ENCODE data around the gene EEF2. TPM values are rescaled to one million over a fixed set of nuclear protein-coding genes. Genes with fewer than 3 reads are reported as not detected.

EEF2 gene
- total RNA-seq, 2 donors from 2014 or later = 1,913 to 2,886 TPM

GRCh38 chr19:4015705-4016402, 30.6 kb upstream of the EEF2 start:
- no peaks in the 10 kb centered on the region for H3K27me3 ChIP-seq (ENCODE audit: control insufficient read depth, insufficient read depth, low read length, poor library complexity, severe bottlenecking)
- Mint-ChIP-seq H3K9me3 (no peaks in the 10 kb centered on the region), H3K36me3 (ENCODE audit: low read depth) (peaks cover 40% of the 10 kb centered on the region), H3K27me3 (ENCODE audit: insufficient read depth) (no peaks in the 10 kb centered on the region), H3K4me1 (peaks cover 3% of the 10 kb centered on the region), H3K4me3 (no peak overlapping the region), H3K27ac (no peak overlapping the region)
- no peak for TF ChIP-seq CTCF (conservative IDR thresholded peaks at IDR 0.05)
- peak overlapping the region; percentile 63 for H3K27ac ChIP-seq (ENCODE audit: low read depth, low read length)
- H3K9me3 ChIP-seq (ENCODE audit: control insufficient read depth, low read length) = no peaks in the 10 kb centered on the region
- no peak overlapping the region for H3K9ac ChIP-seq (ENCODE audit: extremely low read depth, low read length, poor library complexity, severe bottlenecking)
- DNase-seq = no peak
- no peak overlapping the region for H3K4me3 ChIP-seq (ENCODE audit: low read length)
- H3K4me1 ChIP-seq (ENCODE audit: control insufficient read depth, insufficient read depth, low read length) = no peaks in the 10 kb centered on the region
- peaks cover 27% of the 10 kb centered on the region for H3K36me3 ChIP-seq (ENCODE audit: control insufficient read depth, insufficient read depth, low read length)
- WGBS, 2 experiments (ENCODE audit: insufficient coverage in 1 of 2, insufficient read length in 1 of 2) = 96 to 98% methylated on average over 17 to 37 of the region's 37 CpGs

DNA sequence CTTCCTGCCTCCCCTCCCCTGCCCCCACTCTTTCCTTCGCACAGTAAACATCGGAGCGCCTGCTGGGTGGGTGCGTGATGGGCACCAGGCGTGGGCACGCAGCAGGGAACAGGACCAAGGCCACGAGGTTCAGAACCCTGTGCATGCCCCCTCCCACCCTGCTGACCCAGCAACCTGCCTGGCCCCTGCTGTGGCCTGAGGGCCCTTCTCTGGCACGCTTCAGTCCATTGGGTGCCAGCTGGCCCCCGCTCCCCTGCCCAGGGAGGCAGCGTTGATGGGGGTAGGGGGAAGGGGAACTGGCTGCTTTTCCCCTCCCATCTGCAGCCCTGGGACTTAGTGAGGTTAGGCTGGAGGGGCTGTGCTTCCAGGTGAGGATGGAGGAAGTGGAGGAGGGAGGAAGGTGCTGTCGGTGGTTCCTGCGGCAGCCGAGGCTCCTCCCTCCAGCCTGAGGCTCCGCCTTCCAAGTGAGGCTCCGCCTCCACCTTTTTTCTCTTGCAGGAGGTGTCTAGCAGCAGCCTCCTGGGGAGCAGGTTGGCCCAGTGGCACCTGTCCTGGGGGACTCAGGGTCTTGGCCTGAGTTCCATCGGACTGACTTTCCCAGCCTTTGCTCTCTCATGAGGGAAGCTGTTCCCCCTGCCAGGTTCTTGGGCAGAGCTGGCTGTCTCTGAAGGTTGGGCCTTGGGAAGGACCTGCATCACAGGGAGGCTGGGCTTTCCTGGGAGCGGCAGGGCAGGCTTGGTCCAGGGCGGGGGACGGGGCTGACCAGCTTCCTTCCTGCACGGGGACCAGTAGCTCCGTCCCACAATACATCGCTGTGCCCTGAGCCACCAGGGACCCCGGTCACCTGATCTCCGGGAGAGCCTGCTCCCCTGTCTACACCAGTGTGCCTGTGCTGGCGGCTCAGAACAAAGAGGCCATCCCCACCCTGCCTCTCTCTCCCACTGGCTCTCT, 29.6 kb upstream of the EEF2 start:
- no peaks in the 10 kb centered on the region for H3K27me3 ChIP-seq (ENCODE audit: control insufficient read depth, insufficient read depth, low read length, poor library complexity, severe bottlenecking)
- Mint-ChIP-seq H3K9me3 (no peaks in the 10 kb centered on the region), H3K36me3 (ENCODE audit: low read depth) (peaks cover 32% of the 10 kb centered on the region), H3K4me1 (peaks cover 3% of the 10 kb centered on the region), H3K27me3 (ENCODE audit: insufficient read depth) (no peaks in the 10 kb centered on the region), H3K4me3 (no peak overlapping the region), H3K27ac (no peak overlapping the region)
- no peak overlapping the region for H3K9ac ChIP-seq (ENCODE audit: extremely low read depth, low read length, poor library complexity, severe bottlenecking)
- H3K9me3 ChIP-seq (ENCODE audit: control insufficient read depth, low read length) = no peaks in the 10 kb centered on the region
- no peaks in the 10 kb centered on the region for H3K4me1 ChIP-seq (ENCODE audit: control insufficient read depth, insufficient read depth, low read length)
- DNase-seq = peak; percentile 89
- H3K36me3 ChIP-seq (ENCODE audit: control insufficient read depth, insufficient read depth, low read length) = peaks cover 19% of the 10 kb centered on the region
- H3K4me3 ChIP-seq (ENCODE audit: low read length) = no peak overlapping the region
- H3K27ac ChIP-seq (ENCODE audit: low read depth, low read length) = peak overlapping the region; percentile 63
- WGBS, 2 experiments (ENCODE audit: insufficient coverage in 1 of 2, insufficient read length in 1 of 2) = 91 to 92% methylated on average over 12 to 25 of the region's 25 CpGs
- no peak for TF ChIP-seq CTCF (conservative IDR thresholded peaks at IDR 0.05)

DNA sequence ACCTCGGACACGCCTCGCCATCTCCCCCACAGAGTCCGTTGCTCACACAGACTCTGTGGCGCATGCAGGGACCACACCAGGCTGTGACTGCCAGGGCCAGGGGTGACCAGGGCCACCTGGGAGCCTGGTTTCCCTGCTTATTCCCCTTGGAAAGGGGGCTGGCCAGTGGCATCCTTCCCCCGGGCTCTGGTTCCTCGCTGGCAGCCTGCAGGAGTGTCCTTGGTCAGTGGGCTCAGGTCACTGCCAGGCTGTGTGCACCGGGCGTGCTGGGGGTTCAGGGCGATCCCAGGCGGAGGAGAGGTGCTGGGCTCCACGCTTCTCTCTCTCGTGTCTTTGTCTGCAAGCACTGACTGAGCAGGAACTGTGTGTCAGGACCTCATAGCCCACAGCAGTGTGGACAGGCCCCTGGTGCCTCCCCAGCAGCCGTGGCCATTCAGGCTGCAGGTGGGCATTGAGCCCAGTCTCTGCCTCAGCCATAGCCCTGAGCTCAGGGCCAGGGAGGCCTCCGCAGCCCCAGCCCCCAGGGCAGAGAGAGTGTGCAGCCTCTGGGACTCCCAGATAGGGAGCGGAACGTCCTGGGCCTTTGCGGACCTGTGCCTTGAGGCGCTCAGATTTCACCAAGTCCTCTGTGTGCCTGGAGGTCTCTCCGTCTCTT, 28.8 kb upstream of the EEF2 start:
- Histone ChIP-seq H3K27me3 (ENCODE audit: control insufficient read depth, insufficient read depth, low read length, poor library complexity, severe bottlenecking) (no peaks in the 10 kb centered on the region), H3K9me3 (ENCODE audit: control insufficient read depth, low read length) (no peaks in the 10 kb centered on the region), H3K27ac (ENCODE audit: low read depth, low read length) (no peak overlapping the region), H3K4me1 (ENCODE audit: control insufficient read depth, insufficient read depth, low read length) (peaks cover 5% of the 10 kb centered on the region), H3K9ac (ENCODE audit: extremely low read depth, low read length, poor library complexity, severe bottlenecking) (no peak overlapping the region), H3K4me3 (ENCODE audit: low read length) (no peak overlapping the region), H3K36me3 (ENCODE audit: control insufficient read depth, insufficient read depth, low read length) (peaks cover 19% of the 10 kb centered on the region)
- no peak for DNase-seq
- Mint-ChIP-seq H3K4me3 (no peak overlapping the region), H3K9me3 (no peaks in the 10 kb centered on the region), H3K4me1 (peaks cover 5% of the 10 kb centered on the region), H3K27me3 (ENCODE audit: insufficient read depth) (no peaks in the 10 kb centered on the region), H3K36me3 (ENCODE audit: low read depth) (peaks cover 32% of the 10 kb centered on the region), H3K27ac (no peak overlapping the region)
- WGBS, 2 experiments (ENCODE audit: insufficient coverage in 1 of 2, insufficient read length in 1 of 2) = 95 to 100% methylated on average over 14 to 20 of the region's 20 CpGs
- no peak for TF ChIP-seq CTCF (conservative IDR thresholded peaks at IDR 0.05)

Data from endodermal cell (in vitro differentiated cells).